Activated CD8-positive, alpha-beta memory T cell treated with anti-CD3 and anti-CD28 coated beads for 24 hours (primary cell): ENCODE results near the gene SMOC2.
"Not testable (repeated sequence)": the region's sequence is repeated elsewhere in the genome, so short reads cannot be mapped to it uniquely, and the experiment has no call there.

Experiments used
- DNase-seq: peaks from one replicate; pipeline ENCODE4 v3.0.0-alpha.2; 2020

The SMOC2 gene

GRCh38 chr6:168524571-168525001 lies 83.6 kb downstream of the SMOC2 start:
- DNase-seq = no peak

- no peak for DNase-seq
These were observed 84.1 kb downstream of the SMOC2 start for GRCh38 chr6:168525114-168525513.

- no peak for DNase-seq
These were observed 85.1 kb downstream of the SMOC2 start for GRCh38 chr6:168525926-168526630.

- no peak for DNase-seq
These were observed 85.9 kb downstream of the SMOC2 start for GRCh38 chr6:168526841-168527281.

DNA sequence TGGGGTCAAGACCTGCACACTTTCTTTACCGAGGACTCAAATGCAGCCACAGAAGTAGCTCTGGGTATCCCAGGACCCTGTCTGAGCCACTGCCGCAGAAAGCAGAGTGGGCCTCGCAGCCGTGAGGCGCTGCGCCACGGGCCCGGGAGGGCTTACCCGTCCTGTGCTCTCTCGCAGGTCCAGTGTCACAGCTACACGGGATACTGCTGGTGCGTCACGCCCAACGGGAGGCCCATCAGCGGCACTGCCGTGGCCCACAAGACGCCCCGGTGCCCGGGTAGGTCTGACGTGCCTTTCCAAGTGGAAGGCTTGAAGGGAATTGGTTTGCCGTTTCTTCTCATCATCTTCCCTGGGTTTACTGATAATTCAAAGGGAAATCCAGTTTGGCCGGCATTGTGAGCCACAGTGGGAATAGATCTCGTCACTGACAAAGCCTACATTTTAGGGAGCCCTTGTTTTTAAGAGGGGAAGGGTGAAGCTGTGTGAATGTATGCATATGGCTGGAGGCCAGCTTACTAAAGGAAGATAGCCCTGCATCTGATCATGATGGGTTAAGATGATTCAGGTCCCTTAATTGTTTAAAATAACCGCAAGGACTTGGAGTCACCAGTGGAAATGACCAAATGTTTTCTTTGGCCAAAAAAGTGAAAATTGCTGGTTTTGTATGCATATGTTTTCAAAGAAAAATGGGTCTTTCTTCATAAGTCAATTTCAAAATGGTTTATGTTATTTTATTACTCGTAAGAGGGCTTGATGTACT lies 86.6 kb downstream of the SMOC2 start:
- no peak for DNase-seq

DNA sequence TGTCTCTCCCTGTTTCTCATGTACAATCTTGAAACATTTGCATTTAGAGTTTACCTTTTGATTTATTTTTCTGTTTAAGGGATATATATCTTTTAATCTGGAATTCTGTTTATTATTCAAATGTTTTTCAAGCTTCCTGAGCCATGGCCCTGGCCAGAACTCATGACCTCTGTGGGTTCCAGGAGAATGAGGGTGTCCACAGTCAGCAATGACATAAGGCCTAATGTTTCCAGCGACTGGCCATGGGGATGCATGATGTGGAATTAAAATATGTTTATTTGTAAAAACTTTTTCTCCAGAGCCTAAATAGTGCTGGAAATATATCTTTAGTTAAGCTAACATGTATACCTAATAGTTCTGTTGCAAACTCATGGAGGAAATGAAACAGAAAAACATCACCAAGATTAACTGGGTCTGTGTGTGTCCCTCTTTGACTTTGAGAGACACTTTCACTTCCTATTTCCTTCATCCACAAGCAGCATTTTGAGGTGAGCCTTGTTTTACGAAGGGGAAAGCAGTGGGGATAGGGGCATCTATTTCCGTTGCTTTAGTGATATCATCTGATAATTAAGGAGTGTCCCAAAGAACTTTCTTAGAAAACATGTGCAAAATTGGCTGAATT lies 87.6 kb downstream of the SMOC2 start:
- DNase-seq = no peak

DNA sequence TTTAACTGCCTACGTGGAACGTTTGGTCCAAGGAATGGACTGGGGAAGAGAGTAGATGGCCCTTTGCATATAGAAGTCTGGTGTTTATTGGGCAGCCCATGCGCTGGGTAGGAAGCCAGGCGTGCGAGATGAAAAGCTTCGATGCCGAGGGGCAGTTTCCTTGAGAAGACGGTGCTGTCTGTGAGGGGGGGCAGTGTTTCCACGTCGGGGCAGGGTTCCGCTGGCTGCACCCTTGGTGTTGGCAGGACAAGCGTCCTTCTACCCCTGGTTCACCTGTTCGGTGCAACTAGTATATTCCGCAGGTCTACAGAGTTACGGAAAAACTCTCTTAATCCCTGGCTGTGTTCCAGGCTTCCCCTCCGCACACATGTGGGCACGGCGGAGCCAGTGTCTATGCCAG lies 88.2 kb downstream of the SMOC2 start:
- DNase-seq = no peak

GRCh38 chr6:168530653-168531071 lies 89.7 kb downstream of the SMOC2 start:
- no peak for DNase-seq

- no peak for DNase-seq
These were observed 91.1 kb downstream of the SMOC2 start for GRCh38 chr6:168532070-168532469.

DNA sequence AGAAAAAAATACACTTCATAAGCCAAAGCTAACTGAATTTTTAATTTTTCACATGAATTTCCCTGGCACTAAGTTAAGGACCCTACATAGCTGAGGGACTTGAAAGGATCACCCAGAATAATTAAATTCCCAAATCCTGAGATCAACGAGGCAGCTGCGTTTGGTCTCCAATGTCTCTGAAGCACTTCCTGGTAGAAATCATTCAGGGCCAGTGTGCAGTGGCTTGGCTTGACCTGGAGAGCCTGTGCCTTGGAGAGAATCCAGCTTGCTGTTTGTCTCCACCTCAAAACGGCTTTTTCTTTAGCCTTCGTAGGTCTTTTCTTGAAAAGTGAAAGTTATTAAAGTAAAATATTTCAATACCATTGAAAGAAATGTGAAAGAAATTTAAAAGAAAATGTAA lies 92.4 kb downstream of the SMOC2 start:
- no peak for DNase-seq

- no peak for DNase-seq
These were observed 93.3 kb downstream of the SMOC2 start for GRCh38 chr6:168534265-168534664.

GRCh38 chr6:168535711-168536110 lies 94.7 kb downstream of the SMOC2 start:
- no peak for DNase-seq

- no peak for DNase-seq
These were observed 95.2 kb downstream of the SMOC2 start for GRCh38 chr6:168536196-168536595.

DNA sequence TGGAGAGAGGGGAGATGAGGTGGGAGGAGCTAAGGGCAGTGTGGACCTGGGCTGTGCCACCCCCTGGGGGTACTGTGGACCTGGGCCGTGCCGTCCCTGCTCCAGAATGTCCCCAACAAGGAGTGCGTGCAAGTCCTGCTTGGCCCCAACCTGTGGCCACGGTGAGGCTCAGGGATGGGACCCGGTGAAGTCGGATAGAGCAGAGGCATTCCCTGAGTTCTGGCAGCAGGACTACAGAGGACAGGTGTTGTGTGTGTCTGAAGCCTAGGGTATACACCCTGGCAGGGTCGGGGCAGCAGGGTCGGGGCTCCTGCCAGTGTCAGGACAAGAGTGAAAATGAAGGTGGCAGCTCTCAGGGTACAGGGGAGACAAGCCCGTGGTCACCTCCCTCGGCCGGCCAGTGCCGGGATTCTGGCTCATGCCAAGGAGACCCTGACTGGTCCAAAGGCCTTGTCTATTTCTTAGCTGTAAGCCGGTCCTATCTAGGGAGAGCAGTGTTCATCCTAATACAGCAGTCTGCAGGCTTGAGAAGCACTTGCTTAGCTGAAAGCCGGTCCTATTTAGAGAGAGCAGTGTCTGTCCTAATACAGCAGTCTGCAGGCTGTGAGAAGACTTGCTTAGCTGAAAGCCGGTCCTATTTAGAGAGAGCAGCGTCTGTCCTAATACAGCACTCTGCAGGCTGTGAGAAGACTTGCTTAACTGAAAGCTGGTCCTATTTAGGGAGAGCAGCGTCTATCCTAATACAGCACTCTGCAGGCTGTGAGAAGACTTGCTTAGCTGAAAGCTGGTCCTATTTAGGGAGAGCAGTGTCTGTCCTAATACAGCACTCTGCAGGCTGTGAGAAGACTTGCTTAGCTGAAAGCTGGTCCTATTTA lies 95.9 kb downstream of the SMOC2 start:
- no peak for DNase-seq

DNA sequence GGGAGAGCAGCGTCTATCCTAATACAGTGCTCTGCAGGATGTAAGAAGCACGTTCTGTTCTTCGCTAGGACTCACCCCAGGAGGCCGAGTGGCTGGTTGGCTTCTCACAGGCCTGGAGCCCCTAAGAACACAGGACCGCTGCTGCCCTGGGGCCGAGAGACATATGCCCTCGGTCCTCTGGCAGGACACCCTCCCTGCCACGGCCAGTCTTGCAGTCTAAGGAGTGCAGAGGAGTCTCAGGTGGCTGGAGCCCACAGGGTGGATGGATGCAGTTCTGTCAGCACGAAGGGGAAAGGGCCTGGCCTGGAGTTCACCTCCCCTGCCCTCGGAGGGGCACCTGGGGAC lies 96.5 kb downstream of the SMOC2 start:
- no peak for DNase-seq

DNA sequence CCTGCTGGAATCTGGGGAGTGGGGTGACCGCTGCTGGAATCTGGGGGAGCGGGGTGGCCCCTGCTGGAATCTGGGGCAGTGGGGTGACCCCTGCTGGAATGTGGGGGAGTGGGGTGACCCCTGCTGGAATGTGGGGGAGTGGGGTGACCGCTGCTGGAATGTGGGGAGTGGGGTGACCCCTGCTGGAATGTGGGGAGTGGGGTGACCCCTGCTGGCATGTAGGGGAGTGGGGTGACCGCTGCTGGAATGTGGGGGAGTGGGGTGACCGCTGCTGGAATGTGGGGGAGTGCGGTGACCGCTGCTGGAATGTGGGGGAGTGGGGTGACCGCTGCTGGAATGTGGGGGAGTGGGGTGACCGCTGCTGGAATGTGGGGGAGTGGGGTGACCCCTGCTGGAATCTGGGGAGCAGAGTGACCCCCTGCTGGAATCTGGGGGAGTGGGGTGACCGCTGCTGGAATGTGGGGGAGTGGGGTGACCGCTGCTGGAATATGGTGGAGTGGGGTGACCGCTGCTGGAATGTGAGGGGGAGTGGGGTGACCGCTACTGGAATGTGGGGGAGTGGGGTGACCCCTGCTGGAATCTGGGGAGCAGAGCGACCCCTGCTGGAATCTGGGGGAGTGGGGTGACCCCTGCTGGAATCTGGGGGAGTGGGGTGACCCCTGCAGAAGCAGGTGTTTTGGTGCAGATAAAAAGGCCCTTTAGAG lies 97.4 kb downstream of the SMOC2 start:
- DNase-seq = not testable (repeated sequence)

- DNase-seq = no peak
These were observed 98.2 kb downstream of the SMOC2 start for GRCh38 chr6:168538892-168539811.

DNA sequence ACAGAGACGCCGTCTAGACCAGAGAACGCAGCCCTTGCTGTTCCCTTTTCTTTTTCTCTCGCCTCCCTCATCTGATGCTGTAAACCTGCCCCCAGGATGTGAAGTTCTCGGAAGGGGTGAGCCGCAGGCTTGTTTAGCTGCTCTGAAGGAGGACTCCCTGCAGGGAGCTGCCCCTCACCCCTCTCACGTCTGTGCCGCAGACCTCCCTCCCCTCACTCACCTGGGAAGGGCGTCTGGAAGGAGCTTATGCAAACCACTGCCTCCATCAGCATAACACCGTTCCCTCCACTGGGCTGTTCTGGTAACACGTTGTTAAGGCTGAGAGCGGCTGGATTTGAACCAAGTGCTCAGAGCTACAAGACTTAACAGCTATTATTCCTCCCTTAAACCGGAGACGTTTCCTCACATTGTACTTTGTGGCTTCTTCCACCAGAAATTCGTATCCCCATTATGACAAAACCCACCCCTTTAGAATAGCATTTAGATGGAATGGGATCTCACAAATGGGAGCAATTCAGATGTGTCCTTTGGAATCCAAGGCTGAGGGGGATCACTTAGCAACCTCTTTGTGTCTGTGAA lies 99.8 kb downstream of the SMOC2 start:
- no peak for DNase-seq

DNA sequence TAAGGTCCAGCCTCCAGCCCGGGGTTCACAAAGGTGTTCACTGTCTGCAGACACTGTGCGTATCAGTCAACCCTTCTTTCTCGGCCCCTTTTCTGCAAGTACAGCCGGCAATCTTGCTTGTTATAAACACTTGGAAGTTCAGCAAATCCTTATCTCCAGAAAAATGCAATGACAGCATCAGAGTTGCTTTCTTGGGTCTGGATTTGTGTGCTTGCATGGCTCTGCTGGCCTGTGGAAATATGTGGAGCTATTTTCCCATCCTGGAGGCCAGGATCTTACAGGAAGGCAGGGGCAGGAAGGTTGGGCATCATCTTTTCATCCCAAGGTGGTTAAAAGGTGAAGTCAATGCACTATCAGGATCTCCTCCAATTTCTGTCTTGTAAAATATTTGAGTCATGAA lies 100.3 kb downstream of the SMOC2 start:
- DNase-seq = no peak

DNA sequence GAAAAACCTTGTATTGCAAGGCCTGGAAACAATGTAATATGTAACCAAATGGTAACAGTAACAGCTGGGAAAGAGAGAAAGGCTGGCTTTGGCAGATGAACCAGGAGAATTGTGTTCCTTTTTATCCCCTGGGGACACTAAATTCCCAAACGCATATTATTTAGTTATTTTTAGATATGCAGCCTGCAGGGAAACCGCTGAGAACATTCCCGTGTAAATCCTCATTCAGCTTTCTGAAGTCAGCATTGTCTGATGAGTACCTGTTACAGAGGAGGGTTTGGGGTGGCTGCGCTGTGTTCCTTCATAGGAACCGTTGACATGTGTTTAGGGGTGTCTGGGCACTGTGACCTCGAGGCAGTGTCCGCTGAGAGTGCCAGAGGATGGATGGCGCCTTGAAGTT lies 101.3 kb downstream of the SMOC2 start:
- DNase-seq = no peak

DNA sequence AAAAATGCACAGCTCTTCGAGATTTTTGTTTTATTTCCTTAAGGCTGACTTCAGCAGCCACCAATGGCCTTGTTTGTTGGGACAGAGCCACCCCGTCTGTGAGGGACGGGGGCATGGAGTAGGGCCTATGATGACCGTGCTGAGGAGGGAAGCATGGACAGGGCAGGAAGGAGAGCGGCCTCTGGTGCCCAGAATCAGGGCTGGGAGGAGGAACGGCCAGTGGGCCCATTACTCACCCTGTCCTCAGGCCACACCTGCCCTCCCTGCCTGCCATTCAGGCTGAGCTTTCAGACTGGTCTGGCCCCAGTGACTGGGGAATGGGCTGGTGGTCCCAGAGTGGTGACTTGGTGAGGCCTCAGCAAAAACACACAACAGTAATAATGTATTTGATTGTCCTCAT lies 104.4 kb downstream of the SMOC2 start:
- no peak for DNase-seq
